K562 (cell line): Measurements from ENCODE around the gene CNGA3.

ENCODE experiments used
- CHD1 ChIP-seq: fragments of 200-600 bp; sonication (generic); IDR thresholded peaks from one replicate; pipeline ENCODE4 v1.6.1; 2012; ENCODE audit warnings: mild to moderate bottlenecking, moderate library complexity, low read length, inconsistent platforms
- ELF4 ChIP-seq: fragments of 450-650 bp; formaldehyde crosslinking; IDR thresholded peaks from 2 replicates; pipeline ENCODE4 v1.4.0; 2022; ENCODE audit warnings: missing genetic modification characterization
- GTF2F1 ChIP-seq: IDR thresholded peaks from 2 replicates; pipeline ENCODE4 v1.6.1; 2011; ENCODE audit warnings: low read depth, low read length, improper control_type of control experiment
- MEIS2 ChIP-seq: fragments of 450-650 bp; IDR thresholded peaks from 2 replicates; pipeline ENCODE4 v1.6.1; 2014; ENCODE audit warnings: mild to moderate bottlenecking; ENCODE audit not compliant: partially characterized antibody
- NUFIP1 ChIP-seq: fragments of 450-650 bp; IDR thresholded peaks from 2 replicates; pipeline ENCODE4 v1.6.1; 2018; ENCODE audit not compliant: partially characterized antibody
- PATZ1 ChIP-seq: fragments of 250-450 bp; sonication (Bioruptor Pico); IDR thresholded peaks from 2 replicates; pipeline ENCODE4 v1.5.0; 2020; ENCODE audit warnings: mild to moderate bottlenecking, borderline replicate concordance
- PHTF2 ChIP-seq: fragments of 250-450 bp; sonication (Bioruptor Pico); IDR thresholded peaks from 2 replicates; pipeline ENCODE4 v1.5.0; 2021; ENCODE audit warnings: mild to moderate bottlenecking
- POLR2AphosphoS2 ChIP-seq: IDR thresholded peaks from 2 replicates; pipeline ENCODE4 v1.6.1; 2012; ENCODE audit warnings: low read length, improper control_type of control experiment

GRCh38 chr2:98311090-98311489 lies 35.2 kb upstream of the CNGA3 start:
- TF ChIP-seq ELF4 (CRISPR knock-in tag), result no peak
- TF ChIP-seq PATZ1, result no peak
- no peak for TF ChIP-seq GTF2F1
- no peak for TF ChIP-seq CHD1
- no peak for TF ChIP-seq MEIS2
- no peak for TF ChIP-seq POLR2AphosphoS2
- TF ChIP-seq PHTF2, result no peak
- TF ChIP-seq NUFIP1, result no peak
